ENCODE results near the gene IL36A.

DNA sequence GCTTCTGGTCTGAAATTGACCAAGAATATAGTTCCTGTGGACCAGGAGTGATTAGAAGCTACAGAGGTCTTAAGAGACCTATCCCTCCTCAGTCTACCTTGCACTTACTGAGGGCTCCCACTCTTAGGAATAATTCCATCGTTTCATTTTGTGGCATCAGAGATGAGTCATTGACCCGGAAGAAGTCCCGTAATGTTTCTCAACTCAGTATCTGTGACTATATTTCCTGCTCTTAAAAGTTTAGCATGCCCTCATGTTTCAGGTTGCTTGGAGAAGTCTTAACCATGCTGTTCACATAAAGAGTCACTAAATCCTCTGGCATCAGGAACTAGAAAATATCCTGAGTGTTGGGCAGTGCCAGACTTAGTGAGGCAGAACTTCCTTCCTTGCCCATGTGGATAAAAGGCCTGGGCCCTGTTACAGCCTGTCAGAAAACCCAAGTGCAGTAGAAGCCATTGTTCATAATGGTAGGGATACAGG, at the start of gene IL36A:
- no peak for TF ChIP-seq CTCF (IDR thresholded peaks at IDR 0.05; ENCODE audit: borderline replicate concordance, extremely low read depth, low read length, poor library complexity, severe bottlenecking)
- no peak for TF ChIP-seq EZH2 (IDR thresholded peaks at IDR 0.05; ENCODE audit: borderline replicate concordance, low read depth, low read length, severe bottlenecking)

All from DND-41 (cell line).